Measurements from ENCODE around the gene NFE2L3.
A peak's percentile ranks its signal among the peaks of the same experiment; 100 is the strongest.

- TF ChIP-seq, protein P1, sequence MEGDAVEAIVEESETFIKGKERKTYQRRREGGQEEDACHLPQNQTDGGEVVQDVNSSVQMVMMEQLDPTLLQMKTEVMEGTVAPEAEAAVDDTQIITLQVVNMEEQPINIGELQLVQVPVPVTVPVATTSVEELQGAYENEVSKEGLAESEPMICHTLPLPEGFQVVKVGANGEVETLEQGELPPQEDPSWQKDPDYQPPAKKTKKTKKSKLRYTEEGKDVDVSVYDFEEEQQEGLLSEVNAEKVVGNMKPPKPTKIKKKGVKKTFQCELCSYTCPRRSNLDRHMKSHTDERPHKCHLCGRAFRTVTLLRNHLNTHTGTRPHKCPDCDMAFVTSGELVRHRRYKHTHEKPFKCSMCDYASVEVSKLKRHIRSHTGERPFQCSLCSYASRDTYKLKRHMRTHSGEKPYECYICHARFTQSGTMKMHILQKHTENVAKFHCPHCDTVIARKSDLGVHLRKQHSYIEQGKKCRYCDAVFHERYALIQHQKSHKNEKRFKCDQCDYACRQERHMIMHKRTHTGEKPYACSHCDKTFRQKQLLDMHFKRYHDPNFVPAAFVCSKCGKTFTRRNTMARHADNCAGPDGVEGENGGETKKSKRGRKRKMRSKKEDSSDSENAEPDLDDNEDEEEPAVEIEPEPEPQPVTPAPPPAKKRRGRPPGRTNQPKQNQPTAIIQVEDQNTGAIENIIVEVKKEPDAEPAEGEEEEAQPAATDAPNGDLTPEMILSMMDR (IDR thresholded peaks at IDR 0.05; ENCODE audit: control extremely low read depth in 1 of 3, insufficient read depth in 1 of 3, low read depth in 1 of 3, low read length in 3 of 3): no peak
- TF ChIP-seq POLR2A (IDR thresholded peaks at IDR 0.05; ENCODE audit: control extremely low read depth in 1 of 2, low read depth in 2 of 2, low read length in 2 of 2) (peak in 1 of 2 experiments; percentile 25; a peak in 1 of 3 replicates), JUN (IDR thresholded peaks at IDR 0.05; ENCODE audit: low read depth, low read length) (no peak), TAF1 (IDR thresholded peaks at IDR 0.05; ENCODE audit: low read depth, low read length) (no peak), RAD21 (IDR thresholded peaks at IDR 0.05 in 1 of 2, conservative IDR thresholded peaks at IDR 0.05 in 1 of 2; ENCODE audit: low read depth in 2 of 2, low read length in 2 of 2) (no peak), CBX5 (IDR thresholded peaks at IDR 0.05; ENCODE audit: low read depth, low read length) (no peak), GTF2F1 (IDR thresholded peaks at IDR 0.05; ENCODE audit: borderline replicate concordance, low read depth, low read length) (no peak), EZH2 (IDR thresholded peaks at IDR 0.05; ENCODE audit: low read depth, low read length, severe bottlenecking) (no peak), YY1 (IDR thresholded peaks at IDR 0.05; ENCODE audit: low read depth, low read length) (no peak), HDAC2 (IDR thresholded peaks at IDR 0.05; ENCODE audit: borderline replicate concordance in 1 of 2, low read depth in 2 of 2, low read length in 2 of 2) (no peak), TAF7 (optimal IDR thresholded peaks at IDR 0.05; ENCODE audit: borderline replicate concordance, low read depth, low read length) (no peak), RFX5 (IDR thresholded peaks at IDR 0.05; ENCODE audit: borderline replicate concordance, low read depth, low read length) (no peak)
- TF ChIP-seq, protein P2, sequence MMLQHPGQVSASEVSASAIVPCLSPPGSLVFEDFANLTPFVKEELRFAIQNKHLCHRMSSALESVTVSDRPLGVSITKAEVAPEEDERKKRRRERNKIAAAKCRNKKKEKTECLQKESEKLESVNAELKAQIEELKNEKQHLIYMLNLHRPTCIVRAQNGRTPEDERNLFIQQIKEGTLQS (IDR thresholded peaks at IDR 0.05; ENCODE audit: insufficient read depth, low read depth, low read length): no peak
- TF ChIP-seq, protein P3, sequence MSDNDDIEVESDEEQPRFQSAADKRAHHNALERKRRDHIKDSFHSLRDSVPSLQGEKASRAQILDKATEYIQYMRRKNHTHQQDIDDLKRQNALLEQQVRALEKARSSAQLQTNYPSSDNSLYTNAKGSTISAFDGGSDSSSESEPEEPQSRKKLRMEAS (IDR thresholded peaks at IDR 0.05): no peak
These were observed 28.0 kb downstream of the NFE2L3 start for GRCh38 chr7:26179826-26180497.
